MCF 10A (cell line): ENCODE results near the gene TRIB2. TPM values are rescaled to one million over a fixed set of nuclear protein-coding genes. Genes with fewer than 3 reads are reported as not detected.

ENCODE experiments used
- BruUV-seq: library from RNA; stranded (reverse); fragments of 400-500 nt; replicated peaks from 2 replicates; lab custom pipeline; 2021; lab: Mats Ljungman, UMichigan
- CTCF ChIA-PET: fragments of 300-600 bp; sonication (Branson Sonifier 250); formaldehyde crosslinking; extraction: SDS; loops from one replicate; lab custom pipeline; 2021; ENCODE audit warnings: antibody characterized with exemption, inconsistent platforms; lab: Yijun Ruan, JAX
- POLR2A ChIA-PET: fragments of 300-600, 350-650 bp; sonication (Branson Sonifier 250); formaldehyde crosslinking; extraction: SDS; loops from one replicate; lab custom pipeline; 2020; ENCODE audit warnings: antibody characterized with exemption, inconsistent platforms; lab: Yijun Ruan, JAX
- DNase-seq: peaks from one replicate; pipeline ENCODE4 v3.0.0-alpha.2; 2018; ENCODE audit not compliant: unreplicated experiment
- H3K27ac Mint-ChIP-seq: one replicate; pipeline ENCODE4 v1.8.0; 2022; ENCODE audit warnings: mild to moderate bottlenecking, low read depth, mixed read lengths; ENCODE audit not compliant: unreplicated experiment
- H3K27me3 Mint-ChIP-seq: one replicate; pipeline ENCODE4 v1.8.0; 2022; ENCODE audit warnings: mixed read lengths; ENCODE audit not compliant: insufficient read depth, unreplicated experiment
- H3K36me3 Mint-ChIP-seq: one replicate; pipeline ENCODE4 v1.8.0; 2022; ENCODE audit warnings: mild to moderate bottlenecking, moderate library complexity, mixed read lengths; ENCODE audit not compliant: insufficient read depth, unreplicated experiment
- H3K4me1 Mint-ChIP-seq: one replicate; pipeline ENCODE4 v1.8.0; 2022; ENCODE audit warnings: mixed read lengths; ENCODE audit not compliant: insufficient read depth, unreplicated experiment
- H3K4me3 Mint-ChIP-seq: one replicate; pipeline ENCODE4 v1.8.0; 2022; ENCODE audit warnings: mild to moderate bottlenecking, moderate library complexity, mixed read lengths; ENCODE audit not compliant: unreplicated experiment
- H3K9me3 Mint-ChIP-seq: one replicate; pipeline ENCODE4 v1.8.0; 2022; ENCODE audit warnings: mixed read lengths; ENCODE audit not compliant: unreplicated experiment
- intact Hi-C: fragments of 100-400 bp; cut with micrococcal nuclease; formaldehyde crosslinking; loops from 2 replicates; pipeline ENCODE4 v1.14.1; 2022
- total RNA-seq: library from RNA; stranded (reverse); gene quantifications from 2 replicates; pipeline ENCODE4 v1.2.3, GENCODE V29; 2022
- TF ChIP-seq, protein P1 (sequence below): fragments of 200-600 bp; IDR thresholded peaks from one replicate; pipeline ENCODE4 v1.8.0; 2022; ENCODE audit warnings: antibody characterized with exemption, mild to moderate bottlenecking; ENCODE audit not compliant: unreplicated experiment

Gene TRIB2
- total RNA-seq, 1 experiment from 2014 or later, result 12.9 TPM

DNA sequence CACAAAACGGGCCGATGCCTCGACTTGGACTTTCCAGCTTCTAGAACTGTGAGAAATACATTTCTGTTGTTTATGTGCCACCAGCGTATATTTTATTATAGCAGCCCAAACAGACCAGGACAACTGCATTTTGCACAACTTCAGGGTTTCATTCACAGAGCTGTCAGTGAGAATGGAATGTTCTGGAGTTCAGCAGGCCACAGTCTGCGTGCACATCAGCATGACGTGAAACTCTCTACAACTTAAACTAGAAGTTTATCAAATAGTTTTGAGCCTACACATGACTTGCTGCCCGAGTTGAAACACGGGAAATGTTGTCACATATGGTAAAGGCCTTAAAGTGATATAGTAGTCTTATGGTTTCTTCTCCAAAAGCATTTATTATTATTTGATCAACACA lies 3.9 kb upstream of the TRIB2 start:
- TF ChIP-seq, protein P1, sequence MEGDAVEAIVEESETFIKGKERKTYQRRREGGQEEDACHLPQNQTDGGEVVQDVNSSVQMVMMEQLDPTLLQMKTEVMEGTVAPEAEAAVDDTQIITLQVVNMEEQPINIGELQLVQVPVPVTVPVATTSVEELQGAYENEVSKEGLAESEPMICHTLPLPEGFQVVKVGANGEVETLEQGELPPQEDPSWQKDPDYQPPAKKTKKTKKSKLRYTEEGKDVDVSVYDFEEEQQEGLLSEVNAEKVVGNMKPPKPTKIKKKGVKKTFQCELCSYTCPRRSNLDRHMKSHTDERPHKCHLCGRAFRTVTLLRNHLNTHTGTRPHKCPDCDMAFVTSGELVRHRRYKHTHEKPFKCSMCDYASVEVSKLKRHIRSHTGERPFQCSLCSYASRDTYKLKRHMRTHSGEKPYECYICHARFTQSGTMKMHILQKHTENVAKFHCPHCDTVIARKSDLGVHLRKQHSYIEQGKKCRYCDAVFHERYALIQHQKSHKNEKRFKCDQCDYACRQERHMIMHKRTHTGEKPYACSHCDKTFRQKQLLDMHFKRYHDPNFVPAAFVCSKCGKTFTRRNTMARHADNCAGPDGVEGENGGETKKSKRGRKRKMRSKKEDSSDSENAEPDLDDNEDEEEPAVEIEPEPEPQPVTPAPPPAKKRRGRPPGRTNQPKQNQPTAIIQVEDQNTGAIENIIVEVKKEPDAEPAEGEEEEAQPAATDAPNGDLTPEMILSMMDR, result no peak
- Mint-ChIP-seq H3K4me1 (peaks cover 31% of the 10 kb centered on the region), H3K36me3 (no peaks in the 10 kb centered on the region), H3K9me3 (no peaks in the 10 kb centered on the region), H3K27ac (no peak overlapping the region), H3K4me3 (no peak overlapping the region), H3K27me3 (no peaks in the 10 kb centered on the region)
- ChIA-PET CTCF (interaction anchor here (0.7 to 1.2 kb wide), 3 partner anchors 384 to 883 kb away, joined by 3 to 4 read pairs (median 3); no protein-coding TSS in a partner anchor), POLR2A (interaction anchor here (0.9 kb wide), 1 partner anchor 10 kb away, joined by 3 read pairs; no protein-coding TSS in a partner anchor)
- intact Hi-C loops, result loop anchor here (10.0 kb wide), 4 partner anchors 128 to 668 kb away; no protein-coding TSS in a partner anchor
- no peak for DNase-seq
- BruUV-seq, result no TSS peak

DNA sequence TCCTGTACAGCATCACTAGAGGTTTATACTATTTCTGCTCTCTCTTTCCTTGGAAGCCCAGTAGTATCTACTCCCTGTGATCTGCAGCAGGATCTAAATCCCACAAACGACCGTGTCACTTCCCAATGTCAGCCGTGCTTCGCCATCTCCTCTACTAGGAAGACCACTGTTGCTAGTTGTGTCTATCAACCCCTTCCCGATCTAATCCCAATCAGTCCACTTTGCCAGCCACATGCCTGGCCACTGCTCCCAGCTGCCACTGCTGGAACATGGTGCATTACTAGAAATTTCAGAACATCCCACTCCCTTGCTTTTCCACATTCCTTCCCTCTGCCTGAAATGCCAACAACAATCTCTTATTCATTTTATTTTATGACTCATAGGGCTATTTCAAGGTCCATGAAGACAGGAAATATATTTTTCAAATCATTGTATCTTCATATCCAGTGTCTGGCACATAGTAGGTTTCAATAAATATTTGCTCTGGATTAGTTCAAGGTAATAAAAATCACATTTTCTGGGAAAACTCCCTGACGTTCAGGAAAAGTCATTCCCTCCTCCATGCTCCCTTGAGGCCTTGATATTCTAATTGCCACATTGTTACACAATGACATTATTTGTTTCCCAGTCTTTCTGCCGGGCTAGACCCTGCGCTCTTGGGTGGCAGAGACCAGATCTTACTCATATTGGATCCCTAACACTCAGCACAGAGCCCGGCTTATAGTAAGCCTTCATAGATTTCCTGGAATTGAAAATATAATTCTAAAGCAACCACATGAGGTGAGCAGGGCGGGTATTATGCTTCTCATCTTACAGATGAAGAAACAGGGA lies 2.1 kb upstream of the TRIB2 start:
- Mint-ChIP-seq H3K4me1 (peaks cover 38% of the 10 kb centered on the region), H3K4me3 (no peak overlapping the region), H3K36me3 (no peaks in the 10 kb centered on the region), H3K27ac (no peak overlapping the region), H3K9me3 (no peaks in the 10 kb centered on the region), H3K27me3 (no peaks in the 10 kb centered on the region)
- TF ChIP-seq, protein P1, result no peak
- ChIA-PET CTCF (interaction anchor here (0.6 to 4.2 kb wide), 11 partner anchors 12 to 886 kb away, joined by 3 to 58 read pairs (median 8); no protein-coding TSS in a partner anchor), POLR2A (interaction anchor here (1.1 to 4.4 kb wide), 6 partner anchors 11 to 851 kb away, joined by 3 to 44 read pairs (median 8); no protein-coding TSS in a partner anchor)
- intact Hi-C loops, result loop anchor here (1.0 to 10.0 kb wide), 8 partner anchors 92 to 757 kb away; no protein-coding TSS in a partner anchor
- no TSS peak for BruUV-seq
- DNase-seq, result peak; percentile 74

DNA sequence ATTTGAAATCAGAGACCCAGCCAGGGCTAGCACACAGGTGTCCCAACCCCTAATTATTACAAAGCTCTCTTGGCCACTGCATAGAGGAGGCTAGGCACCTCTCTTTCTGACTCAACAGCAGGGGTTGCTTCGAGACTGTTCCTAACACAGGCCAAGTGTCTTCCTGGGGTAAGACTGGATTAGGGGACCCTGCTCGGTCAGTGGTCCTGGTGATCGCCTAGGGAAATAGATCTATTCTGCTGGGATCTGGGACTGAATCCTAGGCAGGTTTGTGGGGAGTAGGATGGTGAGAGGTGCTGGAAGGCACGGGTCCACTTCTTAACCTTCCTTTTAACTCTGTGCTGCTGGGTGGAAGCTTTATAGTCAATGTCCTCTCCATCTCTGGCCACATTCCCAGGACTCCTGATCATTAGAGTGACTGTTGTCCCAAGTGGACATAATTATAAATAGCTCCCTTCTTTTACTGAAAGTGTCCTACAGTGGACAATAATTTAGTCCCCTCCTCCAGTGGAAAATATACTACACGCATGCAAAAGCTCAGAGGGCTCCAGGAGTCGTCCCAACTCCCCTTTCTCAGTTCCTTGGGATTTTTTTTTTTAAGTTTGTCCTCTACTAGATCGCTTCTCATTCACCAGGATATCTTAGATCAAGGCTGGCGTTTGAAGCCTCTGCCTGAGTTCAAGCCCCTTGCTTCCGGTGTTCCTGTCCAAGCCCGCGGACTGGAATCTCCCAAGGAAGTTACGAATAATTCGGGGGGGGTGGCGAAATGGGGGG lies 1.3 kb upstream of the TRIB2 start:
- peak overlapping the region; percentile 95 for H3K4me3 Mint-ChIP-seq
- DNase-seq, result peak; percentile 18
- POLR2A ChIA-PET, result interaction anchor here (0.5 to 4.4 kb wide), 22 partner anchors 12 to 885 kb away, joined by 3 to 44 read pairs (median 4); no protein-coding TSS in a partner anchor
- H3K36me3 Mint-ChIP-seq, result no peaks in the 10 kb centered on the region
- no peaks in the 10 kb centered on the region for H3K27me3 Mint-ChIP-seq
- CTCF ChIA-PET, result interaction anchor here (0.6 to 4.2 kb wide), 41 partner anchors 10 to 886 kb away, joined by 3 to 58 read pairs (median 4); no protein-coding TSS in a partner anchor
- intact Hi-C loops, result loop anchor here (1.0 to 10.0 kb wide), 12 partner anchors 93 to 758 kb away; no protein-coding TSS in a partner anchor
- no TSS peak for BruUV-seq
- TF ChIP-seq, protein P1, result no peak
- no peaks in the 10 kb centered on the region for H3K9me3 Mint-ChIP-seq
- peak overlapping the region; percentile 85 for H3K27ac Mint-ChIP-seq
- peaks cover 47% of the 10 kb centered on the region for H3K4me1 Mint-ChIP-seq
